DMS79 treated with DMSO at 0.1 percent for 48 hours (cell line): ENCODE results near the gene TLCD2.
A peak's percentile ranks its signal among the peaks of the same experiment; 100 is the strongest.
"Not testable (repeated sequence)": the region's sequence is repeated elsewhere in the genome, so short reads cannot be mapped to it uniquely, and the experiment has no call there.

Source experiments
- DNase-seq: peaks from one replicate; lab custom pipeline; 2025; lab: John Stamatoyannopoulos, UW

Gene TLCD2

GRCh38 chr17:1684378-1685189 lies 25.6 kb downstream of the TLCD2 start, which contains the start of gene PRPF8:
TSS of gene PRPF8 (minus strand) at chr17:1684867. CDS start at chr17:1684571, 296 bp downstream.
- DNase-seq: peak; percentile 84

DNA sequence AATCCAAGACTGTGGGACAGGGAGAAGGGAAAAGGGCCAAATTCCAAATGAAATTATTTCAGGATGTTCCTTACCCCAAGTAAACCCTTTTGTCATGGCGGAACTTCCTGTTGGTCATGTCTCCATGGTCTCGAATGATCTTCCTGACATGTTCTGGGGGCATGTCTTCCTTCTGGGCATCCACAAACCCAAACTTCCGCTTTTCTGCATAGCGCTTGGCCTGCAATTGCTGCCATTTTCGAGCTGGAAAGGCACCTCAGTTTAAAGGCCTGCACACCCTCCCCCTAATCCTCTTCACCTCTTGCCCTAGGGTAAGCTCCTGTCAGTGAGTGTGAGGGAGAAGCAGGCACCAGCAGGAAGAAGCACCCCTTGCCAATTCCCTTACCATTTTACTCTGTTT lies 26.7 kb downstream of the TLCD2 start:
- DNase-seq: no peak

DNA sequence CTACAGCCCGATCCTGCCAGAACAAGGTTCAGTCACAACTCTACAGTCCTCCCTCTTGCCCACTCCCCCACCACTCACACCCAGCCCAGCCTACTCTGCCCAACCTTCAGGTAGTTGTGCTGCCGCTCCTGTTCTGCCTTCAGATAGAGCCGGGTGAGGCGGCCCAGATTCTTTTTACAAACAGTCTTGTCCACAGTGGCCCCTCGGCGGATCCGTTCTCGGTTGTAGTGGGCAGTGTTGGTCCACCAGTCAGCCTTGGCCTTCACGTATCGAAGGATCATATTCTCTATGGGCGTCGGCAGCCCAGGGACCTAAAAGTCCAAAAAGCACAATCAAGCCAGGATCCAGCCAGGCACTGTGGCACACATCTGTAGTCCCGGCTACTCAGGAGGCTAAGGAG lies 33.8 kb downstream of the TLCD2 start:
- DNase-seq: no peak

DNA sequence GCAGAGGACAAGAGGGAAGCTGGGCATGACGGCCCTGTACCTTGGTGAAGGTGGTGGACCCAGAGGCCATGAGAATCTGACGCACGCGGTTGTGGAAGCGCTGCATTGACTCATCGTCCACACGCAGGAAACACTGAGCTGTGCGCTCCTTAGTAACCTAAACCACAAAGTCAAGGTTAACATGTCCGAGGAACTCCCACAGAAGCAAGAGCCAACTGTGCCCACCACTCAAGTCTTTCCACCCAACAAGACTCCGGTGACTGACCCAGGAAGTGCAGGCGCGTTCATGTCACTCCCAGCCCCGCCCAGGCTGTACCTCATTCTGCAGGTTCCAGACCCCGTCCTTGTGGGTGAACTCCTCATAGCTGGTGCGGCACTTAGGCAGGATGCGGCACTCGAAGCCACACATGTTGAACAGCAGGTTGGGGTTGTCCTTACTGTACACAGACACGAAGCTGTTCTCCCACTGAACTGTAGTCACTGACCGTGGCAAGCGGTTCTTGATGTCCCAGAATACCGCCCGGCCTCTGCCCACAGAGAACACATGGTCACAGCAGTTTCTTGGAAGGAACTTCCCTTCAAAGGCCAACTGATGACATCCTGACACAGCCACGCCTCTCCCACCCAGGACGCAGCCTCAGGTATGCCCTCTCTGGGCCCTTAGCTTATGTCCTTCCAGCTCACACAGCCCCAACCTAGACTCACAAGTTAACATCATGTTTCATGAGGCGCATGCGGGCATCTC lies 37.0 kb downstream of the TLCD2 start:
- DNase-seq: no peak

DNA sequence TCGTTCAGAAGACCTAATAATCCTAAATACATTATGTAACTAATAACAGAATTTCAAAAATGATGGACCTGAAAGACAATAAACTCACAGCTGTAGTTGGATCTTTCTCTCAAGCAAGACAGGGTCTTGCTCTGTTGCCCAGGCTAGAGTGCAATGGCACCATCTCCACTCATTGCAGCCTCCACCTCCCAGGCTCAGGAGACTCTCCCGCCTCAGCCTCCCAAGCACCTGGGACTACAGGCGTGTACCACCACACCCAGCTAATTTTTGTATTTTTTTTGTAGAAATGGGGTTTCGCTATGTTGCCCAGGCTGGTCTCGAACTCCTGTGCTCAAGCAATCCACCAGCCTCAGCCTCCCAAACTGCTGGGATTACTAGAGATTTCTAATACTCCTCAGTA lies 46.2 kb downstream of the TLCD2 start:
- DNase-seq: not testable (repeated sequence)

DNA sequence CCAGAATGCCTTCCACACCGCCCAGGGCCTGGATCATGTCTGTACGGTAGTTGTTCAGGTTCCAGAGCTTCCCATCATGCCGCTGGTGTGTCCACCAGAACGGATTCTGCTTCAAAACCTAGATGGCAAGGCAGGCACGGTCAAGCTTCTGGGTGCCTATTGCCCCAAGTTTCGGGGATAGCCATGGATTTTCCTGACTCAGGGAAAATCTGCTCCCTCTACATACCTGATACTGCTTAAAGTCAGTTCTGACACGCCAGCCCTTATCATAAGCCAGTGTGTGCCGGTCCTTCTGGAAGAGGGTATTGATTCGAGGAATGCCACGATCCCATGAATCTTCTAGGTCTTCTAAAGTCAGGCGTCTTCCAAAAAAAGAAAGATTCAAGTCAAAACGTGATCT lies 49.1 kb downstream of the TLCD2 start:
- DNase-seq: no peak

GRCh38 chr17:1658100-1658499 lies 52.1 kb downstream of the TLCD2 start:
- no peak for DNase-seq

GRCh38 chr17:1653735-1654134 lies 56.4 kb downstream of the TLCD2 start:
- no peak for DNase-seq

GRCh38 chr17:1652794-1653193 lies 57.4 kb downstream of the TLCD2 start:
- not testable (repeated sequence) for DNase-seq
